Neural cell (in vitro differentiated cells): ENCODE data around the gene CIRBP. TPM values are rescaled to one million over a fixed set of nuclear protein-coding genes. Genes with fewer than 3 reads are reported as not detected.
"Not testable (repeated sequence)": the region's sequence is repeated elsewhere in the genome, so short reads cannot be mapped to it uniquely, and the experiment has no call there.

Experiments
- H2AFZ ChIP-seq: fragments of 200-600, 300-800 bp; sonication (generic), shearing (Covaris generic); 2 replicates; pipeline ENCODE4 v1.6.0; 2014; ENCODE audit warnings: low read depth, mild to moderate bottlenecking, antibody characterized with exemption, low read length, moderate library complexity
- H3F3A ChIP-seq: fragments of 200-600 bp; shearing (Covaris generic); 2 replicates; pipeline ENCODE4 v1.6.1; 2016; ENCODE audit warnings: mild to moderate bottlenecking, moderate library complexity, mixed read lengths, antibody characterized with exemption, low read length; ENCODE audit not compliant: insufficient read depth, poor library complexity, severe bottlenecking
- H3K27ac ChIP-seq: fragments of 200-600, 300-800 bp; sonication (generic), shearing (Covaris generic); 2 replicates; pipeline ENCODE4 v1.5.1; 2014; ENCODE audit warnings: mild to moderate bottlenecking, low read length, moderate library complexity
- H3K27me3 ChIP-seq: fragments of 300-800, 200-600 bp; sonication (generic), shearing (Covaris generic); 2 replicates; pipeline ENCODE4 v1.6.0; 2014; ENCODE audit warnings: mild to moderate bottlenecking, low read depth, low read length, moderate library complexity; ENCODE audit not compliant: insufficient read depth
- H3K36me3 ChIP-seq: fragments of 300-800, 200-600 bp; sonication (generic), shearing (Covaris generic); 2 replicates; pipeline ENCODE4 v1.5.1; 2014; ENCODE audit warnings: mild to moderate bottlenecking, antibody characterized with exemption, low read length, moderate library complexity; ENCODE audit not compliant: insufficient read depth
- H3K4me2 ChIP-seq: fragments of 300-800, 200-600 bp; sonication (generic), shearing (Covaris generic); 2 replicates; pipeline ENCODE4 v1.6.0; 2014; ENCODE audit warnings: mild to moderate bottlenecking, low read length
- H3K4me3 ChIP-seq: fragments of 300-800, 200-600 bp; sonication (generic), shearing (Covaris generic); 2 replicates; pipeline ENCODE4 v1.5.1; 2014; ENCODE audit warnings: mild to moderate bottlenecking, low read length, moderate library complexity
- H3K79me2 ChIP-seq: fragments of 200-600 bp; shearing (Covaris generic); replicated peaks from 2 replicates; pipeline ENCODE4 v1.6.0; 2014; ENCODE audit warnings: mild to moderate bottlenecking, low read length, moderate library complexity; ENCODE audit not compliant: insufficient read depth
- H3K9ac ChIP-seq: fragments of 300-800, 200-600 bp; sonication (generic), shearing (Covaris generic); 2 replicates; pipeline ENCODE4 v1.6.1; 2016; ENCODE audit warnings: mild to moderate bottlenecking, low read length, mixed read lengths
- H3K9me2 ChIP-seq: fragments of 200-600 bp; shearing (Covaris generic); 2 replicates; pipeline ENCODE4 v1.6.1; 2016; ENCODE audit warnings: mild to moderate bottlenecking, low read length, mixed read lengths; ENCODE audit not compliant: insufficient read depth
- H3K9me3 ChIP-seq: fragments of 200-600, 300-800 bp; sonication (generic), shearing (Covaris generic); 2 replicates; pipeline ENCODE4 v1.6.1; 2016; ENCODE audit warnings: mild to moderate bottlenecking, mixed run types, low read length, moderate library complexity, mixed read lengths
- H4K20me1 ChIP-seq: fragments of 200-600 bp; shearing (Covaris generic); 2 replicates; pipeline ENCODE4 v1.6.1; 2016; ENCODE audit warnings: mild to moderate bottlenecking, mixed run types; ENCODE audit not compliant: insufficient read depth
- EP300 ChIP-seq: fragments of 450-650 bp; conservative IDR thresholded peaks from 2 replicates; pipeline ENCODE4 v1.6.1; 2014; ENCODE audit warnings: antibody characterized with exemption, mild to moderate bottlenecking, moderate library complexity; ENCODE audit not compliant: poor library complexity, severe bottlenecking
- EZH2 ChIP-seq: fragments of 200-600, 300-800 bp; shearing (Covaris generic), sonication (generic); IDR thresholded peaks from 2 replicates; pipeline ENCODE4 v1.6.1; 2014; ENCODE audit warnings: antibody characterized with exemption, low read length, borderline replicate concordance, mild to moderate bottlenecking; ENCODE audit not compliant: insufficient read depth, poor library complexity, severe bottlenecking
- MXI1 ChIP-seq: fragments of 450-650 bp; conservative IDR thresholded peaks from 2 replicates; pipeline ENCODE4 v1.6.1; 2014; ENCODE audit warnings: antibody characterized with exemption, mild to moderate bottlenecking; ENCODE audit not compliant: poor library complexity, severe bottlenecking
- POLR2AphosphoS5 ChIP-seq: IDR thresholded peaks from 2 replicates; pipeline ENCODE4 v1.6.1; 2012
- RAD21 ChIP-seq: fragments of 450-650 bp; conservative IDR thresholded peaks from 2 replicates; pipeline ENCODE4 v1.6.1; 2014; ENCODE audit warnings: antibody characterized with exemption, mild to moderate bottlenecking, moderate library complexity
- REST ChIP-seq: IDR thresholded peaks from 2 replicates; pipeline ENCODE4 v1.6.1; 2012; ENCODE audit warnings: borderline replicate concordance
- SMC3 ChIP-seq: fragments of 450-650 bp; conservative IDR thresholded peaks from 2 replicates; pipeline ENCODE4 v1.6.1; 2014; ENCODE audit warnings: antibody characterized with exemption, mild to moderate bottlenecking, moderate library complexity; ENCODE audit not compliant: poor library complexity
- TAF1 ChIP-seq: IDR thresholded peaks from 2 replicates; pipeline ENCODE4 v1.6.1; 2012; ENCODE audit warnings: low read depth
- polyA plus RNA-seq: library from polyadenylated mRNA; depleted of rRNA; stranded (reverse); fragments of >200 nt; gene quantifications from 2 replicates; pipeline ENCODE4 v1.2.3, GENCODE V29; 2014
- TF ChIP-seq, protein P1 (sequence below): fragments of 450-650 bp; IDR thresholded peaks from 2 replicates; pipeline ENCODE4 v1.5.1; 2014; ENCODE audit warnings: antibody characterized with exemption, mild to moderate bottlenecking, moderate library complexity; ENCODE audit not compliant: poor library complexity, severe bottlenecking

Gene CIRBP
- polyA plus RNA-seq, 1 donor from 2014 or later, result 1,663 TPM

GRCh38 chr19:1317274-1318003 lies 48.3 kb downstream of the CIRBP start:
- H3K9me3 ChIP-seq, result no peaks in the 10 kb centered on the region
- no peaks in the 10 kb centered on the region for H3K9me2 ChIP-seq
- H3K4me2 ChIP-seq, result no peak overlapping the region
- no peak overlapping the region for H3K4me3 ChIP-seq
- H3K79me2 ChIP-seq, result no peaks in the 10 kb centered on the region
- TF ChIP-seq TAF1 (no peak), SMC3 (no peak), RAD21 (no peak), MXI1 (no peak), REST (no peak)
- TF ChIP-seq, protein P1, sequence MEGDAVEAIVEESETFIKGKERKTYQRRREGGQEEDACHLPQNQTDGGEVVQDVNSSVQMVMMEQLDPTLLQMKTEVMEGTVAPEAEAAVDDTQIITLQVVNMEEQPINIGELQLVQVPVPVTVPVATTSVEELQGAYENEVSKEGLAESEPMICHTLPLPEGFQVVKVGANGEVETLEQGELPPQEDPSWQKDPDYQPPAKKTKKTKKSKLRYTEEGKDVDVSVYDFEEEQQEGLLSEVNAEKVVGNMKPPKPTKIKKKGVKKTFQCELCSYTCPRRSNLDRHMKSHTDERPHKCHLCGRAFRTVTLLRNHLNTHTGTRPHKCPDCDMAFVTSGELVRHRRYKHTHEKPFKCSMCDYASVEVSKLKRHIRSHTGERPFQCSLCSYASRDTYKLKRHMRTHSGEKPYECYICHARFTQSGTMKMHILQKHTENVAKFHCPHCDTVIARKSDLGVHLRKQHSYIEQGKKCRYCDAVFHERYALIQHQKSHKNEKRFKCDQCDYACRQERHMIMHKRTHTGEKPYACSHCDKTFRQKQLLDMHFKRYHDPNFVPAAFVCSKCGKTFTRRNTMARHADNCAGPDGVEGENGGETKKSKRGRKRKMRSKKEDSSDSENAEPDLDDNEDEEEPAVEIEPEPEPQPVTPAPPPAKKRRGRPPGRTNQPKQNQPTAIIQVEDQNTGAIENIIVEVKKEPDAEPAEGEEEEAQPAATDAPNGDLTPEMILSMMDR, result no peak
- no peak overlapping the region for H3K27ac ChIP-seq
- H4K20me1 ChIP-seq, result no peaks in the 10 kb centered on the region
- H3K36me3 ChIP-seq, result no peaks in the 10 kb centered on the region
- no peak overlapping the region for H2AFZ ChIP-seq
- no peak overlapping the region for H3K9ac ChIP-seq
- H3F3A ChIP-seq, result no peaks in the 10 kb centered on the region
- no peaks in the 10 kb centered on the region for H3K27me3 ChIP-seq

DNA sequence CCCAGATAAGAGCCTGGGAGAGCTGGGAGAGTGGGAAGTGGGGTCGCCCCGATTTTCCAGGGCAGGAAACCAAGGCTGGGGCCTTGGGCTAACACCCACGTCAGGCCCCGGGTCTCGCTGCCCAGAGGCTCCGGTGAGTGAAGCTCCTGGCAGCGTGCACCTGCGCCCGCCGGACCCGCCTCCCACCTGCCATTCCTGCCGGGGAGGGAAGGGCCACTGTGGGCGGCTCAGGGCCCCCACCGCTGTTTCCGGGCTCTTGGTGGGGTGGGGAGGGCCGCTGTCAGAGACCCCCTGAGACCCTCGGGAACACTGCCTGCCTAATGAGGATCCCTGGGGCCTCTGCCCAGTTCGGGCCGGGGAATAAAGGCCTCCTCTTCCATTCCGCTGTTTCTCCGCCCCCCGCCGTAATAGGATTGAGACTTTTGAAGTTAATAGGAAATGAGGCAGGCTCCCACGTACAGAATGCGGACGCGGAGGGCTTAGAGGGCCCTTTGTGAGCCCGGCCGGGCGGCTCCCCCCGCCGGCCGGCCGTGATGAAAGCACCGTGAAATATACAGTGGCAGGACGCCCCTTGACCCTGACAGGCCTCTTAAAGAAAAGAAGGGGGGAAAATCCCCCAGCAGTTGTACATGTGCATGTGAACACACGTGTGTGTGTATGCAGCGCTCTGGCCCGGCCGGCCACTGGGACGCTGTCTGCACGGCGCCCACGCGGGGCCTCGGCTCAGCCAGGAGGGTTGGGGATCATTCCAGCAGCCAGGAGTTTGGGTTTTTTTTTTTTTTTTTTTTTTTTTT lies 49.7 kb downstream of the CIRBP start:
- Histone ChIP-seq H3K36me3 (no peaks in the 10 kb centered on the region), H3K27me3 (no peaks in the 10 kb centered on the region), H3F3A (no peaks in the 10 kb centered on the region), H2AFZ (no peak overlapping the region), H3K9me2 (no peaks in the 10 kb centered on the region), H3K4me2 (no peak overlapping the region), H3K4me3 (no peak overlapping the region), H4K20me1 (no peaks in the 10 kb centered on the region), H3K9me3 (no peaks in the 10 kb centered on the region), H3K79me2 (no peaks in the 10 kb centered on the region), H3K9ac (no peak overlapping the region), H3K27ac (no peak overlapping the region)
- TF ChIP-seq, protein P1, result no peak
- no peak for TF ChIP-seq EP300
- TF ChIP-seq POLR2AphosphoS5, result no peak
- no peak for TF ChIP-seq TAF1
- no peak for TF ChIP-seq EZH2
- TF ChIP-seq REST, result no peak
- no peak for TF ChIP-seq SMC3

DNA sequence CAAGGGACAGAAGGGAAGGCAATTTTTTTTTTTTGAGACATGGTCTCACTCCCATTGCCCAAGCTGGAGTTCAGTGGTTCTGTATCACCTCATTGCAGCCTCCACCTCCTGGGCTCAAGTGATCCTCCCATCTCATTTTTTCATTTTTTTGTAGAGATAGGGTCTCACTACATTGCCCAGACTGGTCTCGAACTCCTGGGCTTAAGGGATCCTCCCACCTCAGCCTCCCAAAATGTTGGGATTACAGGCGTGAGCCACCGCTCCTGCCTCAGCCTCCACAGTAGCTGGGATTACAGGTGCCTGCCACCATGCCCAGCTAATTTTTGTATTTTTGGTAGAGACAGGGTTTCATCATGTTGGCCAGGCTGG lies 51.1 kb downstream of the CIRBP start:
- not testable (repeated sequence) for H3K79me2 ChIP-seq, H3K9ac ChIP-seq, H3K4me2 ChIP-seq, H3K9me3 ChIP-seq, H3K36me3 ChIP-seq, H2AFZ ChIP-seq, H3K9me2 ChIP-seq, H3F3A ChIP-seq, H3K27ac ChIP-seq, H4K20me1 ChIP-seq, H3K4me3 ChIP-seq, H3K27me3 ChIP-seq
